ENCODE results near the gene PSTPIP1. TPM values are rescaled to one million over a fixed set of nuclear protein-coding genes. Genes with fewer than 3 reads are reported as not detected.

PSTPIP1 gene
- total and polyA plus RNA-seq, 10 of the 15 experiments (the other 5 are each of a cell fraction or from before 2014, with no cell fraction given): 0.50 to 29.3 (median 14.5) TPM

DNA sequence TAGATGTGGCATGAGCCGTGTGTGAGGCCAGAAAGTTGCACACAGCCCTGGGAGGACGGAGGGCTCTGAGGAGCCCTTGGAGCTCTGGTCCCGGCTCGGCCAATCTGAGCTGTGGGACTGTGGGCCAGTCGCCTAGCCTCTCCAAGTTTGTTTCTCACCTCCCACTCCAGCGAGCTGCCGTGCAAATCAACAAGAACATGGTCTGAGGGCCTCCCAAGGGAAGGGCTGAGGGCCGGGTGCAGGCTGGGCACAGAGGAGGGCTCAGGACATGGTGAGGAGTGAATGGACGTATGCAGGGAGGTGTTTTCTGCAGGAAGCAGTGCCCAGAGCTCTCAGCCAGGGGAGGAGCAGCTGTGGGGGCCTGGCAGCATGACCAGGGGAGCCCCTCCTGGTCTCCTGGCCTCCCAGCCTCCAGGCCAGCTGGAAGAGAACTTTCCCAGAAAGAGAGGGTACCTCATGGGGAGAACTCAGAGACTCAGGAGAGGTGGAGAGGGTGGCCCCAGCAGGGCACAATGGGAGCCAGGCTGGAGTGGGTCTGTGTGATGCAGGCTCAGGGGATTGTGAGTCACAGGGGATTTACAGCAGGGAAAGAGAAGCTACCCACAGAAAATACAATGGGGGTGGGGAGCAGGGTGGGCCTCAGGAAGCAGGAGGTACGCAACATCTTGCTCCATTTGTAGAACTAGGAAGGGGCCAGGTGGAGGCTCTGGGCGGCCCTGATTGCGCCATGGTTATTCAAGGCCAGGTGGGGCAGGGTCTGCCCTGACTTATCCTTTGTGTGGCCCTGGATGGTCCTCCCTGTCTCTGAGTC lies 24.8 kb downstream of the PSTPIP1 start:
- DNase-seq (ENCODE audit: low read depth, low spot score) (no peak), ATAC-seq (peak; percentile 54), FAIRE-seq (peak; percentile 70)
- Histone ChIP-seq H3K9me3 (replicated peaks; ENCODE audit: control insufficient read depth, insufficient read depth, low read length) (no peaks in the 10 kb centered on the region), H3K4me1 (ENCODE audit: control insufficient read depth, insufficient read depth, low read length) (peaks cover 47% of the 10 kb centered on the region), H2AFZ (ENCODE audit: control insufficient read depth, low read depth, low read length) (no peak overlapping the region), H3K79me2 (ENCODE audit: control insufficient read depth, insufficient read depth, low read length) (no peaks in the 10 kb centered on the region), H3K27ac (ENCODE audit: control insufficient read depth, insufficient read depth) (peak overlapping the region; percentile 1; the same call in 1 of the 2 replicates), H3K27me3 (replicated peaks in 1 of 2; ENCODE audit: control insufficient read depth in 2 of 2, insufficient read depth in 2 of 2, low read length in 1 of 2) (no peaks in the 10 kb centered on the region), H3K36me3 (ENCODE audit: control insufficient read depth in 2 of 2, insufficient read depth in 2 of 2, low read length in 1 of 2) (no peaks in the 10 kb centered on the region), H4K20me1 (ENCODE audit: control insufficient read depth, insufficient read depth) (no peaks in the 10 kb centered on the region), H3K4me2 (ENCODE audit: control insufficient read depth, insufficient read depth) (peak overlapping the region; percentile 5), H3K9ac (ENCODE audit: control insufficient read depth, insufficient read depth, low read length) (no peak overlapping the region), H3K4me3 (no peak overlapping the region)
- ChIA-PET SMC1A (ENCODE audit: uncharacterized antibody, unreplicated experiment) (interaction anchor here (1.0 to 22.2 kb wide), 13 partner anchors 9 to 167 kb away, joined by 3 to 375 read pairs (median 6); no protein-coding TSS in a partner anchor), RAD21 (ENCODE audit: unreplicated experiment) (interaction anchor here (0.7 to 15.5 kb wide), 11 partner anchors 9 to 477 kb away, joined by 3 to 259 read pairs (median 7); partner anchors contain the start of gene PSTPIP1), CTCF (interaction anchor here (0.7 to 6.4 kb wide), 10 partner anchors 18 to 518 kb away, joined by 3 to 57 read pairs (median 3); no protein-coding TSS in a partner anchor), POLR2A (interaction anchor here (1.0 to 5.9 kb wide), 6 partner anchors 9 to 46 kb away, joined by 4 to 39 read pairs (median 8); partner anchors contain the start of gene PSTPIP1)
- no TSS peak for BruUV-seq (replicated peaks)
- in situ Hi-C loops (cut with MboI) (no loop called here), intact Hi-C loops (cut with micrococcal nuclease; ENCODE audit: unreplicated experiment) (no loop called here)
- 57% methylated on average over 11 of the region's 12 CpGs for WGBS (ENCODE audit: insufficient coverage, insufficient replicate concordance, low lambda C conversion rate, missing lambda C conversion rate)
- TF ChIP-seq IKZF1 (conservative IDR thresholded peaks at IDR 0.05): peak; percentile 68
- no peak for TF ChIP-seq NR2C1 (IDR thresholded peaks at IDR 0.05)
- TF ChIP-seq LARP7 (IDR thresholded peaks at IDR 0.05): peak; percentile 31; the same call in 1 of the 2 replicates
- TF ChIP-seq HDGF (IDR thresholded peaks at IDR 0.05): peak; percentile 46; the same call in 1 of the 2 replicates
- peak; percentile 50 for TF ChIP-seq SMARCA5 (IDR thresholded peaks at IDR 0.05)
- no peak for TF ChIP-seq STAT3 (IDR thresholded peaks at IDR 0.05; ENCODE audit: low read depth, low read length)
- TF ChIP-seq EED (IDR thresholded peaks at IDR 0.05; ENCODE audit: low read depth): peak; percentile 22; the same call in 1 of the 2 replicates
- 0 out of 2 replicates have a peak, but pooled peaks have one; percentile 1 for TF ChIP-seq SPI1 (IDR thresholded peaks at IDR 0.05; ENCODE audit: borderline replicate concordance, insufficient read depth, low read depth, low read length)
- no peak for TF ChIP-seq CEBPB (IDR thresholded peaks at IDR 0.05; ENCODE audit: borderline replicate concordance in 1 of 2, low read depth in 2 of 2, low read length in 2 of 2)
- TF ChIP-seq POU2F2 (IDR thresholded peaks at IDR 0.05; ENCODE audit: borderline replicate concordance, low read depth, low read length): peak; percentile 75; the same call in 1 of the 3 replicates
- TF ChIP-seq GATAD2B (conservative IDR thresholded peaks at IDR 0.05; ENCODE audit: low read depth): peak; percentile 72; the same call in 1 of the 2 replicates
- TF ChIP-seq, protein P1, sequence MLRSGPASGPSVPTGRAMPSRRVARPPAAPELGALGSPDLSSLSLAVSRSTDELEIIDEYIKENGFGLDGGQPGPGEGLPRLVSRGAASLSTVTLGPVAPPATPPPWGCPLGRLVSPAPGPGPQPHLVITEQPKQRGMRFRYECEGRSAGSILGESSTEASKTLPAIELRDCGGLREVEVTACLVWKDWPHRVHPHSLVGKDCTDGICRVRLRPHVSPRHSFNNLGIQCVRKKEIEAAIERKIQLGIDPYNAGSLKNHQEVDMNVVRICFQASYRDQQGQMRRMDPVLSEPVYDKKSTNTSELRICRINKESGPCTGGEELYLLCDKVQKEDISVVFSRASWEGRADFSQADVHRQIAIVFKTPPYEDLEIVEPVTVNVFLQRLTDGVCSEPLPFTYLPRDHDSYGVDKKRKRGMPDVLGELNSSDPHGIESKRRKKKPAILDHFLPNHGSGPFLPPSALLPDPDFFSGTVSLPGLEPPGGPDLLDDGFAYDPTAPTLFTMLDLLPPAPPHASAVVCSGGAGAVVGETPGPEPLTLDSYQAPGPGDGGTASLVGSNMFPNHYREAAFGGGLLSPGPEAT (IDR thresholded peaks at IDR 0.05; ENCODE audit: low read depth): peak; percentile 32; the same call in 1 of the 2 replicates
- TF ChIP-seq MEF2B (IDR thresholded peaks at IDR 0.05; ENCODE audit: partially characterized antibody, poor library complexity, severe bottlenecking): peak; percentile 89
- no peak for TF ChIP-seq RELA (IDR thresholded peaks at IDR 0.05; ENCODE audit: borderline replicate concordance, partially characterized antibody)
- 0 out of 2 replicates have a peak, but pooled peaks have one; percentile 21 for TF ChIP-seq RUNX3 (IDR thresholded peaks at IDR 0.05; ENCODE audit: low read length)
- TF ChIP-seq ZNF24 (IDR thresholded peaks at IDR 0.05): no peak
- TF ChIP-seq, protein P2, sequence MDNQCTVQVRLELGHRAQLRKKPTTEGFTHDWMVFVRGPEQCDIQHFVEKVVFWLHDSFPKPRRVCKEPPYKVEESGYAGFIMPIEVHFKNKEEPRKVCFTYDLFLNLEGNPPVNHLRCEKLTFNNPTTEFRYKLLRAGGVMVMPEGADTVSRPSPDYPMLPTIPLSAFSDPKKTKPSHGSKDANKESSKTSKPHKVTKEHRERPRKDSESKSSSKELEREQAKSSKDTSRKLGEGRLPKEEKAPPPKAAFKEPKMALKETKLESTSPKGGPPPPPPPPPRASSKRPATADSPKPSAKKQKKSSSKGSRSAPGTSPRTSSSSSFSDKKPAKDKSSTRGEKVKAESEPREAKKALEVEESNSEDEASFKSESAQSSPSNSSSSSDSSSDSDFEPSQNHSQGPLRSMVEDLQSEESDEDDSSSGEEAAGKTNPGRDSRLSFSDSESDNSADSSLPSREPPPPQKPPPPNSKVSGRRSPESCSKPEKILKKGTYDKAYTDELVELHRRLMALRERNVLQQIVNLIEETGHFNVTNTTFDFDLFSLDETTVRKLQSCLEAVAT (IDR thresholded peaks at IDR 0.05): 0 out of 2 replicates have a peak, but pooled peaks have one; percentile 28
- peak; percentile 42 to 46; a peak in 3 of 4 replicates for TF ChIP-seq IKZF2 (IDR thresholded peaks at IDR 0.05)
- no peak for TF ChIP-seq JUNB (IDR thresholded peaks at IDR 0.05)
